Bronchial epithelial cell (primary cell): ENCODE data around the gene AGAP1. TPM values are rescaled to one million over a fixed set of nuclear protein-coding genes. Genes with fewer than 3 reads are reported as not detected.

ENCODE experiments used
- DNase-seq: peaks from one replicate; pipeline ENCODE4 v3.0.0-alpha.2; 2010; ENCODE audit warnings: low read depth
- FAIRE-seq: peaks from 2 replicates; lab custom pipeline; 2011; peaks lifted over from hg19 to GRCh38; lab: Jason Lieb, UNC
- H3K27me3 ChIP-seq: 2 replicates; pipeline ENCODE4 v1.5.1; 2011; ENCODE audit warnings: low read length; ENCODE audit not compliant: control insufficient read depth, insufficient read depth
- H3K36me3 ChIP-seq: 2 replicates; pipeline ENCODE4 v1.5.1; 2011; ENCODE audit warnings: low read length; ENCODE audit not compliant: control insufficient read depth, insufficient read depth
- H3K4me3 ChIP-seq: 2 replicates; pipeline ENCODE4 v1.5.1; 2011; ENCODE audit warnings: mild to moderate bottlenecking, low read depth, low read length, control low read depth
- CTCF ChIP-seq: IDR thresholded peaks from 2 replicates; pipeline ENCODE4 v1.5.1; 2011; ENCODE audit warnings: mild to moderate bottlenecking, moderate library complexity, low read length, control low read depth, inconsistent platforms; ENCODE audit not compliant: insufficient read depth, severe bottlenecking
- total RNA-seq: library from RNA; depleted of rRNA; stranded (reverse); fragments of >200 nt; gene quantifications from 2 replicates; pipeline ENCODE4 v1.2.1, GENCODE V29; 2014

The AGAP1 gene
- total RNA-seq, 1 donor from 2014 or later: 22.4 TPM

DNA sequence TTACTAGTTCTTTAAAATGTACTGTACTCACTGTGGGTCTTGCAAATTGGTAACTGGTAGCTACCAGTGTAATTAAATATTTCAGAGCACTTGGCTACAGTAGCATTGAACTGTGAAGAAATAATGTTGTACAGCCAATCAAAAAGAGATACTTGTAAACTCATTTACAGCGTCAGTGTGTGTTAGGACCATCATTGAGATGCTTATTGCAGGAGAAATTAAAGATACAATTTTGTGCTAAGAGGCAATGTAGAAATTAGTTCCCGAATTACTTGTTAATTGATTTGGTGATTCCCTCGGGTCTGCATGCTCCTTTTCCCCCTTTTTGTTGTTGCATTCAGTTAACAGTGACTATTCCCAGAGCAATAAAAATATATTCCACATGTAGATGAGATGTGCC lies 330.5 kb downstream of the AGAP1 start:
- Histone ChIP-seq H3K4me3 (no peak overlapping the region), H3K27me3 (no peaks in the 10 kb centered on the region), H3K36me3 (no peaks in the 10 kb centered on the region)
- DNase-seq (no peak), FAIRE-seq (no peak)
- TF ChIP-seq CTCF: no peak

DNA sequence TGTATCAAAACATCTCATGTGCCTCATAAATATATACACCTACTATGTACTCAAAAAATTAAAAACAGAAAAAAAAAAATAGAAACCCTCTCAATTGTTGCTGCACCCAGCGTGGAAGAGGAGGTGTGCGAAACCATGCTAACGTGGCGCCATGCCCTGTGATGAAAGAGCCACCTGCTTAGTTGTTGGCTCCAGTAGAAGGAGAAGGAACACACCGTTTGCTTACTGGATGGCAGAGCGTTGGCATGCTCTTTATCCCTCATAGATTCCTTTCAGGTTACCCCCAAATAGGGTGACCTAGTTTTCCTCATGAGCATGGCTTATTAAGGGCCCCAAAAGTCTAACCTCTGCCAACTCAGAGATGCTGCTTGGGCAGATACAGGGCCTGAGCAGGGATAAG lies 332.1 kb downstream of the AGAP1 start:
- Histone ChIP-seq H3K4me3 (no peak overlapping the region), H3K36me3 (no peaks in the 10 kb centered on the region), H3K27me3 (no peaks in the 10 kb centered on the region)
- DNase-seq (no peak), FAIRE-seq (no peak)
- TF ChIP-seq CTCF: no peak

GRCh38 chr2:235826826-235827225 lies 333.0 kb downstream of the AGAP1 start:
- FAIRE-seq: no peak
- H3K4me3 ChIP-seq: no peak overlapping the region
- TF ChIP-seq CTCF: no peak

DNA sequence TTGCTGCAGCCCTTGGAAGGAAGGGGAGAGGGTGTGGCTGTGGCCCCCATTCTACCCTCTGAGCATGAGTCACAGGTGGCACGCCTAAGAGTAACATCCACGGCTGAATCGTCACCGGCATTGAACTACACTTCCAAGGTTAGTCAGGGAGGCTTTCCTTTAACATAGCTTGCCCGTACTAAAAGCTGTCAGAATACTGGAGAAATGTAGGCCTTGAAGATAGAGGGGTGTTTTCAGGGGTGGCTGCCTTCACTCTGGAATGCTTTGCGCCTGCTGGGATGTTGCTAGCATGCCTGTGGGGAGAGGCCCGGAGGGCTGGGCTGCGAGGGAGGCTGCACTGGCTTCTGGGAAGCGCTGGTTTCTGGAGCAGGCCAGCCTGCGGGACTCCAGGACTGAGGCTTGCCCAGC lies 333.7 kb downstream of the AGAP1 start:
- no peak for FAIRE-seq
- peak; percentile 49 for DNase-seq
- H3K4me3 ChIP-seq: no peak overlapping the region
- no peaks in the 10 kb centered on the region for H3K36me3 ChIP-seq
- no peak for TF ChIP-seq CTCF
- no peaks in the 10 kb centered on the region for H3K27me3 ChIP-seq

More at GRCh38 chr2:235826826-235827225, 333.0 kb downstream of the AGAP1 start:
- Histone ChIP-seq H3K27me3 (no peaks in the 10 kb centered on the region), H3K36me3 (no peaks in the 10 kb centered on the region)
- no peak for DNase-seq

- no peaks in the 10 kb centered on the region for H3K27me3 ChIP-seq
- FAIRE-seq (no peak), DNase-seq (no peak)
- H3K36me3 ChIP-seq: no peaks in the 10 kb centered on the region
- no peak for TF ChIP-seq CTCF
- no peak overlapping the region for H3K4me3 ChIP-seq
Measured at GRCh38 chr2:235829726-235830125, 335.9 kb downstream of the AGAP1 start.

DNA sequence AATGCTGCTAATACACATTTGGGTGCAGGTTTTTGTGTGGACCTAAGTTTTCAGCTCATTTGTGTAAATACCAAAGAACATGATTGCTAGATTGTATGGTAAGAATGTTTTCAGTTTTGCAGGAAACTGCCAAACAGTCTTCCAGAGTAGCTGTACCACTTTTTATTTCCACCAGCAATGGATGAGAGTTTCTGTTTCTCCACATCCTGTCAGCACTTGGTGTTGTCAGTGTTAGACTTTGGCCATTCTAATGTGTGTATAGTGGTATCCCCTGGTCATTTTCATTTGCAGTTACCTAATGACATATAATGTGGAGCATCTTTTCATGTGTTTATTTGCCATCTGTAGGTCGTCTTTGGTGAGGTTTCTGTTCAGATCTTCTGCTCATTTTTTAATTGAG lies 337.9 kb downstream of the AGAP1 start:
- DNase-seq (no peak), FAIRE-seq (no peak)
- H3K27me3 ChIP-seq: no peaks in the 10 kb centered on the region
- no peaks in the 10 kb centered on the region for H3K36me3 ChIP-seq
- no peak for TF ChIP-seq CTCF
- no peak overlapping the region for H3K4me3 ChIP-seq
